Gastrocnemius medialis (tissue), 4 donors: ENCODE measurements around the gene PDE10A.

Source experiments
- CTCF ChIP-seq, 5 experiments: fragments of 450-650 bp in 3 of 5; fragments of 200-600 bp in 2 of 5; sonication (generic) in 2 of 5; IDR thresholded peaks in 4 of 5; conservative IDR thresholded peaks in 1 of 5; 1 replicate in 4 of 5; 2 replicates in 1 of 5; pipeline ENCODE4 v1.5.1; 2016 to 2019; ENCODE audit warnings: antibody characterized with exemption in 5 of 5, mild to moderate bottlenecking in 3 of 5, moderate library complexity in 3 of 5
- POLR2A ChIP-seq, 2 donors: fragments of 450-650 bp; IDR thresholded peaks; one replicate each; pipeline ENCODE4 v1.6.1; 2017; ENCODE audit warnings: antibody characterized with exemption in 2 of 2, mild to moderate bottlenecking in 2 of 2, moderate library complexity in 2 of 2

DNA sequence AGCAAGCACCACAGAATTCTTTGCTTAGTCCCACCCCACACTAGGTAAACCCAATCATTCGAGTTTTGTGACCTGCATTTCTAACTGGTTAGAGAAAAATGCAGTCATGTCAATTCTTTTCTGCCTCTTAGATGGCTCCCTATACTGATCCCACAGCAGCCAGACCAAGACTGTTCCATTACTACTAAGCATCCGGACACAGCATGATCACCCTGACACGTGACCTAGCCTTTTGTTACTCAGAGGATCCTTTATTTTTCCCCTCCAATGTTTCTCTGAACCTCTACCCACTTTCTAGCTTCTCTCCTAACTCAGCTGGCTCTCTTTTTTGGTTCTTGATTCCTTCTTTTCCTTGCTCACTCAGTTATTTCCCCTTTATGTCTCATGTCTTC lies 87.9 kb downstream of the PDE10A start:
- TF ChIP-seq CTCF (IDR thresholded peaks at IDR 0.05 in 4 of 5, conservative IDR thresholded peaks at IDR 0.05 in 1 of 5): no peak
- TF ChIP-seq POLR2A (IDR thresholded peaks at IDR 0.05): no peak
